Hepatocyte (in vitro differentiated cells): ENCODE results near the gene M6PR. TPM values are rescaled to one million over a fixed set of nuclear protein-coding genes. Genes with fewer than 3 reads are reported as not detected.
"Not testable (repeated sequence)": the region's sequence is repeated elsewhere in the genome, so short reads cannot be mapped to it uniquely, and the experiment has no call there.

Source experiments
- DNase-seq: peaks from one replicate; pipeline ENCODE4 v3.0.0-alpha.2; 2016; ENCODE audit warnings: low spot score
- H2AFZ ChIP-seq: fragments of 200-600 bp; sonication (generic); 2 replicates; pipeline ENCODE4 v1.6.0; 2016; ENCODE audit warnings: antibody characterized with exemption, mild to moderate bottlenecking
- H3K27ac ChIP-seq: fragments of 200-600 bp; sonication (generic); 2 replicates; pipeline ENCODE4 v1.5.1; 2016; ENCODE audit warnings: mild to moderate bottlenecking
- H3K27me3 ChIP-seq: fragments of 200-600 bp; sonication (generic); 2 replicates; pipeline ENCODE4 v1.6.1; 2016
- H3K36me3 ChIP-seq: fragments of 200-600 bp; sonication (generic); replicated peaks from 2 replicates; pipeline ENCODE4 v1.5.1; 2016; ENCODE audit warnings: low read depth; ENCODE audit not compliant: insufficient read depth
- H3K4me1 ChIP-seq: fragments of 200-600 bp; sonication (generic); 2 replicates; pipeline ENCODE4 v1.5.1; 2016; ENCODE audit warnings: mild to moderate bottlenecking, moderate library complexity; ENCODE audit not compliant: insufficient read depth
- H3K4me2 ChIP-seq: fragments of 200-600 bp; sonication (generic); 2 replicates; pipeline ENCODE4 v1.6.0; 2016
- H3K4me3 ChIP-seq: fragments of 200-600 bp; sonication (generic); 2 replicates; pipeline ENCODE4 v1.5.1; 2016; ENCODE audit warnings: mild to moderate bottlenecking
- H3K79me2 ChIP-seq: fragments of 200-600 bp; sonication (generic); 2 replicates; pipeline ENCODE4 v1.6.0; 2017; ENCODE audit warnings: mild to moderate bottlenecking
- H3K9me2 ChIP-seq: fragments of 200-600 bp; sonication (generic); replicated peaks from 2 replicates; pipeline ENCODE4 v1.6.0; 2017; ENCODE audit warnings: mild to moderate bottlenecking; ENCODE audit not compliant: insufficient read depth
- H3K9me3 ChIP-seq: fragments of 200-600 bp; sonication (generic); 2 replicates; pipeline ENCODE4 v1.5.1; 2016; ENCODE audit warnings: low read depth, mild to moderate bottlenecking
- H4K20me1 ChIP-seq: fragments of 200-600 bp; sonication (generic); 2 replicates; pipeline ENCODE4 v1.6.0; 2016; ENCODE audit warnings: mild to moderate bottlenecking; ENCODE audit not compliant: insufficient read depth, poor library complexity, severe bottlenecking
- EZH2 ChIP-seq: fragments of 200-600 bp; sonication (generic); IDR thresholded peaks from 2 replicates; pipeline ENCODE4 v1.6.1; 2016; ENCODE audit warnings: antibody characterized with exemption, mild to moderate bottlenecking, borderline replicate concordance
- EZH2phosphoT487 ChIP-seq: fragments of 200-600 bp; sonication (generic); IDR thresholded peaks from one replicate; pipeline ENCODE4 v1.6.1; 2018; ENCODE audit warnings: antibody characterized with exemption, mild to moderate bottlenecking, low read depth, moderate library complexity; ENCODE audit not compliant: unreplicated experiment, severe bottlenecking
- whole genome bisulfite sequencing: methylation state at CpG from one replicate; pipeline ENCODE4 v1.1.6; 2016; ENCODE audit warnings: low lambda C conversion rate; ENCODE audit errors: missing lambda C conversion rate; 5-methylcytosine and 5-hydroxymethylcytosine counted together
- polyA plus RNA-seq: library from polyadenylated mRNA; unstranded; fragments of >200 nt; fragmentation: Nextera tagmentation; extraction: Ambion mirVana; gene quantifications from 2 replicates; pipeline ENCODE4 v1.2.1, GENCODE V29; 2016
- total RNA-seq: library from RNA; depleted of rRNA; stranded (reverse); fragments of >200 nt; gene quantifications from 2 replicates; pipeline ENCODE4 v1.2.3, GENCODE V29; 2014
- TF ChIP-seq, protein P1 (sequence below): fragments of 200-600 bp; sonication (generic); IDR thresholded peaks from 2 replicates; pipeline ENCODE4 v1.5.1; 2016; ENCODE audit warnings: antibody characterized with exemption, mild to moderate bottlenecking; ENCODE audit not compliant: poor library complexity

Gene M6PR
- total and polyA plus RNA-seq, 2 experiments from 2014 or later, result 137 to 150 TPM

DNA sequence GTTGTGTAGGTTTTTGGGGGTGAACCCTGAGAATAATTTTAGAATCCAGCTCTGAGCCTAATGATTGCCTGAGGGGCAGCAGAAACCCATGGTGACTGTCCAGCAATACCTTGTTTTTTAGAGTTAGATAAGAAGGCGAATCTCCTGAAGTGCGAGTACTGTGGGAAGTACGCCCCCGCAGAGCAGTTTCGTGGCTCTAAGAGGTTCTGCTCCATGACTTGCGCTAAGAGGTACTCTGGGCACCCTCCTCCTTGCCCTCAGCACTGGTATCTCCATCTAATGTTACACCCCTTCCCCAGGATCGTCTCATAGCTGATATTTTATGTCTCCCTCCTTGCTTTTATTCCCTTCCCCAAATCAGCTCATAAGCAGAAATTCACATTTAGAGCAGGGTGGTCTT is 12.7 kb downstream of the M6PR start:
- TF ChIP-seq, protein P1, sequence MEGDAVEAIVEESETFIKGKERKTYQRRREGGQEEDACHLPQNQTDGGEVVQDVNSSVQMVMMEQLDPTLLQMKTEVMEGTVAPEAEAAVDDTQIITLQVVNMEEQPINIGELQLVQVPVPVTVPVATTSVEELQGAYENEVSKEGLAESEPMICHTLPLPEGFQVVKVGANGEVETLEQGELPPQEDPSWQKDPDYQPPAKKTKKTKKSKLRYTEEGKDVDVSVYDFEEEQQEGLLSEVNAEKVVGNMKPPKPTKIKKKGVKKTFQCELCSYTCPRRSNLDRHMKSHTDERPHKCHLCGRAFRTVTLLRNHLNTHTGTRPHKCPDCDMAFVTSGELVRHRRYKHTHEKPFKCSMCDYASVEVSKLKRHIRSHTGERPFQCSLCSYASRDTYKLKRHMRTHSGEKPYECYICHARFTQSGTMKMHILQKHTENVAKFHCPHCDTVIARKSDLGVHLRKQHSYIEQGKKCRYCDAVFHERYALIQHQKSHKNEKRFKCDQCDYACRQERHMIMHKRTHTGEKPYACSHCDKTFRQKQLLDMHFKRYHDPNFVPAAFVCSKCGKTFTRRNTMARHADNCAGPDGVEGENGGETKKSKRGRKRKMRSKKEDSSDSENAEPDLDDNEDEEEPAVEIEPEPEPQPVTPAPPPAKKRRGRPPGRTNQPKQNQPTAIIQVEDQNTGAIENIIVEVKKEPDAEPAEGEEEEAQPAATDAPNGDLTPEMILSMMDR, result no peak
- TF ChIP-seq EZH2phosphoT487 (no peak), EZH2 (no peak)
- Histone ChIP-seq H2AFZ (no peak overlapping the region), H3K36me3 (no peaks in the 10 kb centered on the region), H3K27me3 (no peaks in the 10 kb centered on the region), H3K27ac (no peak overlapping the region), H4K20me1 (no peaks in the 10 kb centered on the region), H3K4me2 (no peak overlapping the region), H3K9me2 (no peaks in the 10 kb centered on the region), H3K9me3 (no peaks in the 10 kb centered on the region), H3K79me2 (no peaks in the 10 kb centered on the region), H3K4me1 (no peaks in the 10 kb centered on the region), H3K4me3 (no peak overlapping the region)
- 96% methylated on average over 7 of the region's 7 CpGs for WGBS
- DNase-seq, result no peak

DNA sequence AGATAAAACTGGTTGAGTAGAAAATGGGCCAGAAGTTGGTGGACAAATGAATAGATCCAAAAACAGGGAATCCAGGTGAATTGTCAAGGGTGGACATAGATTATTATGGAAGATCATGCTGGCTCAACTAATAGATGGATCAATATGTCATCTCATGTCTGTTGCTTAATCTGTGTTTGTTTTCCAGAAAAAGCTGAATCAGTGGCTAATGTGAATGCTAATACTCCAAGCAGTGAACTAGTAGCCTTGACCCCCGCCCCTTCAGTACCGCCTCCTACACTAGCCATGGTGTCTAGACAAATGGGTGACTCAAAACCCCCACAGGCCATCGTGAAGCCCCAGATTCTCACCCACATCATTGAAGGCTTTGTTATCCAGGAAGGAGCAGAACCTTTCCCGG is 15.4 kb downstream of the M6PR start:
- not testable (repeated sequence) for H3K4me3 ChIP-seq, H3K27ac ChIP-seq, H3K79me2 ChIP-seq, H3K36me3 ChIP-seq, H3K27me3 ChIP-seq, H2AFZ ChIP-seq, H4K20me1 ChIP-seq, H3K4me2 ChIP-seq, H3K9me3 ChIP-seq, H3K4me1 ChIP-seq, DNase-seq, H3K9me2 ChIP-seq
- 94% methylated on average over 4 of the region's 4 CpGs for whole genome bisulfite sequencing

DNA sequence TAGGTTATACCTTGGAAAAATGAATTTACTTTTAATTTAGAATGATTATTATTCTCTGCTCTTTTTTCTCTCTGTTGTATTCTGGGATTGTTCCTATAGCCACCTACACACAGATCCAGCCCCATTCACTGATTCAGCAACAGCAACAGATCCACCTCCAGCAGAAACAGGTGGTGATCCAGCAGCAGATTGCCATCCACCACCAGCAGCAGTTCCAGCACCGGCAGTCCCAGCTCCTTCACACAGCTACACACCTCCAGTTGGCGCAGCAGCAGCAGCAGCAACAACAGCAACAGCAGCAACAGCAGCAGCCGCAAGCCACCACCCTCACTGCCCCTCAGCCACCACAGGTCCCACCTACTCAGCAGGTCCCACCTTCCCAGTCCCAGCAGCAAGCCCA is 17.0 kb downstream of the M6PR start:
- 95% methylated on average over 3 of the region's 3 CpGs for WGBS
- H3K9me2 ChIP-seq, H3K4me3 ChIP-seq, H3K36me3 ChIP-seq, H3K27me3 ChIP-seq, H2AFZ ChIP-seq, H3K79me2 ChIP-seq, H3K4me1 ChIP-seq, H4K20me1 ChIP-seq, H3K4me2 ChIP-seq, H3K27ac ChIP-seq, DNase-seq, H3K9me3 ChIP-seq: not testable (repeated sequence)

DNA sequence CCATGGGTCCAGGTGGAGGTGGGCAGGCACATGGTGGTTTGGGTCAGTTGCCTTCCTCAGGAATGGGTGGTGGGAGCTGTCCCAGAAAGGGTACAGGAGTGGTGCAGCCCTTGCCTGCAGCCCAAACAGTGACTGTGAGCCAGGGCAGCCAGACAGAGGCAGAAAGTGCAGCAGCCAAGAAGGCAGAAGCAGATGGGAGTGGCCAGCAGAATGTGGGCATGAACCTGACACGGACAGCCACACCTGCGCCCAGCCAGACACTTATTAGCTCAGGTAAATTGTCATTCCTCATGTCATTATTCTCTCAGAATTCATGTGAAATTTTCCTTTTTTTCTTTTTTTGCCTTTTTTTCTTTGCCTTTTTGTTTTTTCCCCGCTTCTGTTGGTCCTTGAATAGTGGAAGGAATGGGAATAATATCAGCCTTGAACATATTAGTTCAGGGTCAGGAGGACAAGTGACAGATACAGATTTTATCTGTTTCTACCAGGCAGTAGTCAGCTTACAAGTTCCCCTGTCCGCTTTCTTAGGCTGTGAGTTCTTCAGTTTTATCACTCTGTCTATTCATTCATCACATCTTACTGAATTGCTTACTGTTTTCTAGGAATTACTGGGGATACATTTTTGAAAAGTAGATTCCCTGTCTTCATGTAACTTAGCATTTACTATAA is 18.7 kb downstream of the M6PR start:
- WGBS, result 99% methylated on average over 4 of the region's 4 CpGs
- not testable (repeated sequence) for H4K20me1 ChIP-seq, H3K4me1 ChIP-seq

DNA sequence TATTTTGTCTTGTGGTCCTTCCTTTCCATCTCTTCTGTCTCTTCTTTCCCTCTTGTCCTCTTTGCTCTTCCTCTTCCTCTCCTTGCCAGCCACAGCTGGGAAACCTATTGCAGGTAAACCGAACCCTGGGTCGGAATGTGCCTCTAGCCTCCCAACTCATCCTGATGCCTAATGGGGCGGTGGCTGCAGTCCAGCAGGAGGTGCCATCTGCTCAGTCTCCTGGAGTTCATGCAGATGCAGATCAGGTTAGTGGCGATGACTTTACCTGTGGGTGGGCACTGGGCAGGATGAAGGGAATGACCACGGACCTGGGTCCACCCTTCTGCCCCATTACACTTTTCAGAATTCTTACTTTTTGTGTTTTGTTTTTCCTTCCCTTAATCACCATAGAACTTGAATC is 26.9 kb downstream of the M6PR start:
- WGBS, result 92% methylated on average over 5 of the region's 5 CpGs
- no peak overlapping the region for H3K4me3 ChIP-seq
- H4K20me1 ChIP-seq, result no peaks in the 10 kb centered on the region
- H3K36me3 ChIP-seq, result no peaks in the 10 kb centered on the region
- H3K4me2 ChIP-seq, result no peak overlapping the region
- no peak overlapping the region for H2AFZ ChIP-seq
- no peak for DNase-seq
- no peaks in the 10 kb centered on the region for H3K27me3 ChIP-seq
- no peaks in the 10 kb centered on the region for H3K4me1 ChIP-seq
- peaks cover 7% of the 10 kb centered on the region for H3K79me2 ChIP-seq
- H3K27ac ChIP-seq, result no peak overlapping the region
- TF ChIP-seq, protein P1, result no peak
- no peak for TF ChIP-seq EZH2phosphoT487
- H3K9me3 ChIP-seq, result no peaks in the 10 kb centered on the region
- no peaks in the 10 kb centered on the region for H3K9me2 ChIP-seq

More for the DNA sequence above, 18.7 kb downstream of the M6PR start:
- DNase-seq, H3K79me2 ChIP-seq, H3K36me3 ChIP-seq, H3K27me3 ChIP-seq, H3K9me3 ChIP-seq, H3K27ac ChIP-seq, H2AFZ ChIP-seq, H3K4me2 ChIP-seq, H3K9me2 ChIP-seq, H3K4me3 ChIP-seq: not testable (repeated sequence)

DNA sequence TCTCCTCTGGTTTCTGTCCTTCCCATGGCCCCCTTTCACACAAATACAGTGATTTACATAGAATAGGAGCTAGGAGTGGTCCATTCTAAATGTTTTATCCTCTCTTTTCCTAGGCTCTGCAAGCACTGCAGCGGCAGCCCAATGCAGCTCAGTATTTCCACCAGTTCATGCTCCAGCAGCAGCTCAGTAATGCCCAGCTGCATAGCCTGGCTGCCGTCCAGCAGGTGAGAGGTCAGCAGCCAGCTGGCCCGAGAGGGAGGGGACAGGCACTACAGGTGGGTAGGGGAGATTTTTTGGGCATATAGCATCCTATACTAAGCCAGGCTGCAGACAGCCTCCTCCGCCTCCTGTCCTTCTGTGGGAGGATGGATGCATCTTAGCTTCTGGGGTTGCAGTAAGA is 29.8 kb downstream of the M6PR start:
- H3K27ac ChIP-seq, DNase-seq, H4K20me1 ChIP-seq, H3K27me3 ChIP-seq, H3K4me3 ChIP-seq, H3K36me3 ChIP-seq, H3K9me3 ChIP-seq, H3K4me1 ChIP-seq, H2AFZ ChIP-seq, H3K9me2 ChIP-seq, H3K4me2 ChIP-seq: not testable (repeated sequence)
- H3K79me2 ChIP-seq, result peaks cover 30% of the 10 kb centered on the region
- 94% methylated on average over 4 of the region's 4 CpGs for WGBS
